HepG2 (cell line): ENCODE data around the gene ANKRD6. TPM values are rescaled to one million over a fixed set of nuclear protein-coding genes. Genes with fewer than 3 reads are reported as not detected.

Experiments used
- ATAC-seq: fragments of 200-7000 bp; cut with Tn5 transposase; 3 replicates; pipeline ENCODE4 v1.9.1; 2020; ENCODE audit warnings: mild to moderate bottlenecking, moderate library complexity
- BruUV-seq: library from RNA; stranded (reverse); fragments of 400-500 nt; replicated peaks from 2 replicates; lab custom pipeline; 2021; lab: Mats Ljungman, UMichigan
- CTCF ChIA-PET: fragments of 300-600 bp; formaldehyde crosslinking; extraction: SDS; loops from one replicate; lab custom pipeline; 2021; ENCODE audit warnings: low total read pairs, inconsistent platforms, low intra/inter-chr PET ratio; lab: Yijun Ruan, JAX
- POLR2A ChIA-PET: fragments of 350-600 bp; sonication (Branson Sonifier 250); formaldehyde crosslinking; loops from one replicate; lab custom pipeline; 2020; ENCODE audit warnings: antibody characterized with exemption, inconsistent platforms; lab: Yijun Ruan, JAX
- DNase-seq: peaks from one replicate; pipeline ENCODE4 v3.0.0-alpha.2; 2015; ENCODE audit warnings: low spot score
- FAIRE-seq: peaks from 3 replicates; lab custom pipeline; 2011; peaks lifted over from hg19 to GRCh38; lab: Jason Lieb, UNC
- H2AFZ ChIP-seq: one replicate; pipeline ENCODE4 v1.6.1; 2011; ENCODE audit warnings: low read length, inconsistent platforms
- H3K27ac ChIP-seq: fragments of 300-600 bp; 3 replicates; pipeline ENCODE4 v1.8.0; 2011; ENCODE audit warnings: mixed run types, mild to moderate bottlenecking, mixed read lengths, low read length, inconsistent platforms; ENCODE audit not compliant: insufficient read depth; ENCODE audit errors: extremely low read length
- H3K27me3 ChIP-seq, 2 experiments: fragments of 200-600 bp in 1 of 2; 2 replicates in 1 of 2; 3 replicates in 1 of 2; pipeline versions ENCODE4 v1.6.0 to v1.8.0; 2011; ENCODE audit warnings: low read length in 2 of 2, mild to moderate bottlenecking in 2 of 2, moderate library complexity in 2 of 2, inconsistent platforms in 1 of 2; ENCODE audit not compliant: insufficient read depth in 2 of 2, control insufficient read depth in 1 of 2
- H3K36me3 ChIP-seq, 2 experiments: fragments of 200-600 bp in 1 of 2; replicated peaks in 1 of 2; 2 replicates in 1 of 2; 3 replicates in 1 of 2; pipeline versions ENCODE4 v1.5.1 to v1.8.0; 2011; ENCODE audit warnings: low read length in 2 of 2, inconsistent platforms in 1 of 2; ENCODE audit not compliant: insufficient read depth in 2 of 2, control insufficient read depth in 1 of 2
- H3K4me1 ChIP-seq: 2 replicates; pipeline ENCODE4 v1.5.1; 2012; ENCODE audit warnings: low read length, inconsistent platforms; ENCODE audit not compliant: insufficient read depth
- H3K4me2 ChIP-seq: 2 replicates; pipeline ENCODE4 v1.6.0; 2011; ENCODE audit warnings: low read depth, low read length, inconsistent platforms
- H3K4me3 ChIP-seq, 3 experiments: fragments of 200-600 bp in 1 of 3; sonication (generic), shearing (Covaris generic) in 1 of 3; replicated peaks in 1 of 3; 2 replicates each; pipeline ENCODE4 v1.5.1; 2011 to 2016; ENCODE audit warnings: low read length in 3 of 3, inconsistent platforms in 2 of 3, low read depth in 2 of 3, mild to moderate bottlenecking in 2 of 3, control low read depth in 1 of 3, mixed read lengths in 1 of 3; ENCODE audit not compliant: insufficient read depth in 1 of 3
- H3K79me2 ChIP-seq: one replicate; pipeline ENCODE4 v1.6.1; 2011; ENCODE audit warnings: low read length, inconsistent platforms; ENCODE audit not compliant: insufficient read depth
- H3K9ac ChIP-seq: 2 replicates; pipeline ENCODE4 v1.6.0; 2011; ENCODE audit warnings: mild to moderate bottlenecking, low read depth, low read length, inconsistent platforms; ENCODE audit not compliant: insufficient read depth
- H3K9me3 ChIP-seq: 2 replicates; pipeline ENCODE4 v1.5.1; 2012; ENCODE audit warnings: mild to moderate bottlenecking, low read length
- H4K20me1 ChIP-seq: 2 replicates; pipeline ENCODE4 v1.6.0; 2011; ENCODE audit warnings: inconsistent platforms, mild to moderate bottlenecking, low read length, moderate library complexity; ENCODE audit not compliant: insufficient read depth
- GPBP1L1 ChIP-seq: sonication (generic); formaldehyde crosslinking; IDR thresholded peaks from 2 replicates; pipeline ENCODE4 v1.5.0; 2020; ENCODE audit warnings: mild to moderate bottlenecking, missing genetic modification reagents
- GTF3A ChIP-seq: sonication (generic); formaldehyde crosslinking; conservative IDR thresholded peaks from 2 replicates; pipeline ENCODE4 v1.4.0; 2020; ENCODE audit warnings: mild to moderate bottlenecking, missing genetic modification reagents
- HOXD1 ChIP-seq: sonication (generic); formaldehyde crosslinking; IDR thresholded peaks from 2 replicates; pipeline ENCODE4 v1.5.0; 2020; ENCODE audit warnings: missing genetic modification reagents
- NR2C2 ChIP-seq: sonication (generic); formaldehyde crosslinking; IDR thresholded peaks from 2 replicates; pipeline ENCODE4 v1.4.0; 2020; ENCODE audit warnings: missing genetic modification reagents, mild to moderate bottlenecking, moderate library complexity, borderline replicate concordance
- STAG1 ChIP-seq: sonication (generic); formaldehyde crosslinking; IDR thresholded peaks from 2 replicates; pipeline ENCODE4 v1.4.0; 2020; ENCODE audit warnings: missing genetic modification reagents
- TAF15 ChIP-seq: fragments of 200-400 bp; formaldehyde crosslinking; IDR thresholded peaks from one replicate; pipeline ENCODE4 v1.6.1; 2018; ENCODE audit warnings: mild to moderate bottlenecking, low read depth, low read length; ENCODE audit not compliant: poor library complexity, severe bottlenecking
- TRAFD1 ChIP-seq: sonication (generic); formaldehyde crosslinking; IDR thresholded peaks from 2 replicates; pipeline ENCODE4 v1.5.1; 2020; ENCODE audit warnings: missing genetic modification reagents, mild to moderate bottlenecking, borderline replicate concordance
- ZNF512 ChIP-seq: sonication (generic); formaldehyde crosslinking; IDR thresholded peaks from 2 replicates; pipeline ENCODE4 v1.4.0; 2020; ENCODE audit warnings: mild to moderate bottlenecking, missing genetic modification reagents
- WGBS: methylation state at CpG from one replicate; pipeline ENCODE4 v1.1.6; 2017; ENCODE audit warnings: low lambda C conversion rate; 5-methylcytosine and 5-hydroxymethylcytosine counted together
- in situ Hi-C: cut with HindIII; loops from 2 replicates; pipeline ENCODE4 v1.10.0; 2017; ENCODE audit warnings: low pct_unique_long_range_greater_than_20kb; ENCODE audit not compliant: extremely low pct_ligation_motif_present
- intact Hi-C: fragments of 100-400 bp; cut with micrococcal nuclease; formaldehyde crosslinking; loops from one replicate; pipeline ENCODE4 v1.10.0; 2022; ENCODE audit not compliant: unreplicated experiment
- polyA plus RNA-seq, 8 experiments: library from polyadenylated mRNA; depleted of rRNA in 3 of 8; stranded (reverse) in 7 of 8; unstranded in 1 of 8; fragments of >200 nt; fragmentation: Illumina TruSeq in 4 of 8; extraction: Trizol in 4 of 8; gene quantifications; 2 replicates each; pipeline versions ENCODE4 v1.2.1 to v1.2.3, GENCODE V29; 2011 to 2016; ENCODE audit warnings: low read depth in 4 of 8, missing spikeins in 1 of 8, mixed read lengths in 1 of 8; ENCODE audit not compliant: insufficient read depth in 1 of 8
- total RNA-seq, 5 experiments: library from RNA; depleted of rRNA; stranded (reverse); fragments of >200 nt; fragmentation: Illumina TruSeq; extraction: Trizol; gene quantifications; 2 replicates each; pipeline ENCODE4 v1.2.3, GENCODE V29; 2016; ENCODE audit warnings: low read depth in 1 of 5

ANKRD6 gene
- total and polyA plus RNA-seq, 2 of the 13 experiments (the other 11 are each of a cell fraction or from before 2014, with no cell fraction given), result 0.18 to 0.36 TPM

GRCh38 chr6:89492025-89492640 is 59.2 kb downstream of the ANKRD6 start:
- 20% methylated on average over 7 of the region's 7 CpGs for WGBS
- in situ Hi-C loops, result no loop called here
- Histone ChIP-seq H2AFZ (no peak overlapping the region), H3K79me2 (no peaks in the 10 kb centered on the region), H3K27me3 (no peaks in the 10 kb centered on the region; a peak in 2 of 5 replicates), H4K20me1 (no peaks in the 10 kb centered on the region), H3K9me3 (no peaks in the 10 kb centered on the region), H3K27ac (no peak overlapping the region), H3K4me1 (no peaks in the 10 kb centered on the region), H3K4me3 (no peak overlapping the region), H3K36me3 (no peaks in the 10 kb centered on the region), H3K9ac (no peak overlapping the region), H3K4me2 (no peak overlapping the region)
- ChIA-PET CTCF (no interaction called here), POLR2A (no interaction called here)
- DNase-seq (no peak), FAIRE-seq (no peak), ATAC-seq (no peak)
- no TSS peak for BruUV-seq
- intact Hi-C loops, result no loop called here
- TF ChIP-seq NR2C2, result no peak
- no peak for TF ChIP-seq HOXD1 (CRISPR knock-in tag)
- TF ChIP-seq TRAFD1 (CRISPR knock-in tag), result no peak
- no peak for TF ChIP-seq ZNF512
- no peak for TF ChIP-seq STAG1 (CRISPR knock-in tag)
- TF ChIP-seq GTF3A (CRISPR knock-in tag), result no peak
- no peak for TF ChIP-seq GPBP1L1 (CRISPR knock-in tag)
- no peak for TF ChIP-seq TAF15
